RKO (cell line): ENCODE data around the gene MYT1.

ENCODE experiments used
- DNase-seq: peaks from one replicate; pipeline ENCODE4 v3.0.0-alpha.2; 2016; ENCODE audit warnings: low spot score

MYT1 gene

DNA sequence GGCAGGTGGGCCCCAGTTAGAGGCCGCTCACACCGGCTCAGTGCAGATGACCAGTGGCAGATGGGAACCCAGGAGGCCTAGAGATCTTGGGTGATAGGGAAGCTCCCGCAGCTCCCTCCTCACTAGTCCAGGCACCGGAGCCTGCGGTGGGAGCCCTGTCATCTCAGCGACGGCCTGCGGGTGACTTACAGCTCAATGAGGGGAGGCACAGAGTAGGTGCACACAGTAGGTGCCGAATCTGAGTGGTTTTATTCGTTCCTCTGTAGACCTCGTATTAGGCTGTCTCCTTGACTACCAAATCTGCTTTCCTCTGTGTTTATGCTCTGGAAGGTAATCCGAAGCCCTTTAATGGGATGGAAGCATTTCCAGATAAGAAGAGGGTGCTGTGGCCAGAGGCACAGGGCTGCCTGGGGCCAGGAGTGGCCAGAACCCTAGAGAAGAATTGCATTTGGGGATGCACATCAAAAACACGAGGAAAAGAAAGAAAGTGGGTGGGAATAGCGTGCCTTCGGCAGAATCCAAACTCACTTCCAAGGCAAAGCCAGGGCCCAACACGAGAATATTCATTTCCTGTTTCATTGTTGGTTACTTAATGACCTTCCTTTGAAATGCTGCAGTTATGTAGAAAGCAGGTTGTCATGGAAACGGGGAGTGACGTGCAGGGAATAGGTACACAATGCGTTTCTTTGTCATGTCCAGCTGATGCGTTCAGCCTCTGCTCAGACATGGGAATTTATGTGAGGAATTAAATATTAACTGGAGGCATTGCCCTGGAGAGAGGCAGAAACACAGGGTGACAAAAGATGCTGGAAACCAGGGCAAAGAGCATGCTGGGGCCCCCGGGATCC, 24.7 kb downstream of the MYT1 start:
- DNase-seq = no peak

DNA sequence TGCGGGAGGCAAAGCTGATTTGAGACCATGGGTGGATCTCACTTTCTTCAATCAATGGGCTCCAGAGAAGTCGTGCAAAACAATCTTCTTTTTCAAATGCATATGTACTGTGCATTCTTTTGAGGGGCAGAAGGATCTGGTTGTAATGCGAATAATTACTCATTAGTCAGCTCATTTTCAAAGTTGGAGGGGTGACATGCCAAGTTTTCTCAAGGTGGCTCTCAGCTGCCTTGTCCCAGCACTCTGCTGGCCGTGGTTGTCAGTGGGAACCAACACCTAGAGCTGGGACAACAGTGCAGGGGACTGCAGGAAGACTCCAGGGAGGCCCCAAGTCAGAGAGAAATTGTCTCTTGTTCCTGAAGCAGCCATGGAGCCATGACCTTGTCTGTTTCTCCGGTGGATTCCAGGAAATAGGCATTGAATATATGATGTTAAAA, 25.3 kb downstream of the MYT1 start:
- no peak for DNase-seq

DNA sequence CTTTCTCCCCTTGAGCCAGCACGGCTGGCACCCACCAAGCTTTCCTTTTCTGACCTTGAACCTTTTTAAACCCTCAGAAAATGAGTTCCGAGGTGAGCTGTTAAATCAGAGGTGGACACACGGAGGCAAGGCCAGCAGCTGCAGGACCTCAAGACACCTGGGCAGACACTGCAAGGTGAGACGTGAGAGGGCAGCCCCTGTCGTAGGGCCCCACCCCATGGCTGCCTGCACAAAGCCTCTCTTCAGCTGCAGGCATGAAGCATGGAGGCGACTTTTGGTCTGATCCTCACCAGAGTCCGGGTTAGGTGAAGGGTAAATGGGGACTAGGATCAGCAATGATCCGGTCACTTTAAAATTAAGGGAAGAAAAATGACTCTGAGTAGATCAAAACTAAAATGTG, 25.7 kb downstream of the MYT1 start:
- DNase-seq = no peak

DNA sequence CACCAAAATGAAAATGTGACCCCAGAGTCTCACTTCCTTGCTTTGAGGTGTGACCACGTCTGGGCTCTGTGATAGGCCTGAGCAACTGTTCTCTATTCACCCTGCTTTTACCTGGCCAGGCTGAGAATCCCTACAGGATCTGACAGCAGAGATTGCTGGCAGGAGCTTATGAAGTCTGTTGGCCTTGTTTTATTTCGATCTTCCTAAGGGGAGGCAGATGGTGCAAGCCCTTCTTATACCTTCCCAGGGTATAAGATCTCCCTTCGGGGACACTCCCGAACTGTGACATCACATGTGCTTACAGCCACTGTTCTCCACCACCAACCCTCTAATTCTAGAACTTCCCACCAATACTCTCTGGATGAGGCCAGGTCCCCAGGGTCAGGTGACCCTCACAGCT, 26.8 kb downstream of the MYT1 start:
- DNase-seq = no peak

DNA sequence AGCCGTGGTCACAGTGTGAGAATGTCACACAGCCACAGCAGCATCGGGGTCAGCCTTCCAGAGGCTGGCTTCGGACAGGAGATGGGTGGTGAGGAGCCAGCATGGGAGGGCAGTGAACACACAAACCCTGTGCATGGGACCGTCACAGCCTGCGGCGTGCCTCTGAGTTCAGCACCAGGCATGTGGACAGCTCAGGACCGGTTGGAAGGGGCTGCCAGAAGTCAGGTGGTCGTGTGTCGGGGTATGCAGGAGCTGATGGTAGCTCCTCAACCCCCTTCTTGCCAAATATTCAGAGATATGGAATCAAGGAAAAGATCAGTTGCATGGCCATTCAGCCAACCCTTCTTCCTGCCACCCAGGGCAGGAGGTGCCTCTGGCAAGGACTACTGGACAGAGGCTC, 28.2 kb downstream of the MYT1 start:
- no peak for DNase-seq

DNA sequence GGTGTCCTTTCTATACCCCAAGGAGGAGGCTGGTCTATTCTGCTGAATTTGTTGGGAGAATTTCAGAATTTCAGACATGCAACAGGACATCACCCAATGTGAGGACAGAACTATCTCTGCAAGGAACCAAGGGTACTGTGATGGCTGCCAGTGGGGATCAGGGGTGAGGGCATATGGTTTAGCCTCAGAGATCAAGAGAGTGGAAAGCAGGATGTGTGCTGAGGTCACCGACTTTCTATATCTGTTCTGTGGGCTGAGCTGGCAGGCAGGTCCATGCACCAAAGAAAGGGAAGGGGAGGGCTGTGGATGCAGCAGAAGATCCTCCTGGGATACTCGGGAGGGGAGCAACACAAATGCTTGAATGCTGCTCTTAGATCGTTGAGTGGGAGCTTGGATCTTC, 28.8 kb downstream of the MYT1 start:
- DNase-seq = no peak

DNA sequence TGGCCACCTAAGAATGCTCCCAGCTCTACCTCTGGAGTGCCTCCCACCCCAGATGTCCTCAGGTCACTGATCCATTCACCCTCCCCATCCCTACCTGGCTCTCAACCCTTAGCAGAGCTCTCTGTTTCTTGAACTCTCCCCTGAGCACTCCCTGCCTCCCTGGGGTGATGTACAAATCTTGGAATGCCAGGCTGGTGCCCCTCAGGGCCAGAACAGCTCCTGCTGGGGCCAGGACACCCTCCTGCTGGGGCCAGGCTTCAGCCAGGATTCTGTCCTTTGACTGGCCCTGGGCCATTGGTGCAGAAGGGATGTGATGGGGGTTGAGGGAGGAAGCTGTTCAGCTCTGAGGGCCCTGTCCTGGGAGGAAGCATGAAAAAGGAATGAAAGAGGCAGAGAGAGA, 30.0 kb downstream of the MYT1 start:
- DNase-seq = no peak

DNA sequence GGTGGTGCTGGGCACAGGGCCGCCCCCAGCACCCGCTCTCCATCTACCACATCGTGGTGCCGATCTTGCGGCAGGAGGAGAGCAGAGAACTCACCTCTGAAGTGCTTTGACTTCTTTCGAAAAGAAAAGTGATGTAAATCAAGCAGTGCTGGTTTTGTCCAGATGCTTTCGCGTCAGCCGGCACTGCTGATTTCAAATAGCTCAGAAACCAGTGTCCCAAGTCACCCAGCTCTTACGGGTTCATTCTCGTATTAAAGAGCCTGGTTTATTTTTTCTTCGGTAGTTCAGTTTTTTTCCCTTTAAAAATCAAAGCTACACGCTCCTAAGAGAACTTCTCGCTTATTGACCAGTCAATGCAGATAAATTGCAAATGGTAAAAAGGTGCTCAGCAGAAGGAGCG, 32.1 kb downstream of the MYT1 start:
- no peak for DNase-seq

DNA sequence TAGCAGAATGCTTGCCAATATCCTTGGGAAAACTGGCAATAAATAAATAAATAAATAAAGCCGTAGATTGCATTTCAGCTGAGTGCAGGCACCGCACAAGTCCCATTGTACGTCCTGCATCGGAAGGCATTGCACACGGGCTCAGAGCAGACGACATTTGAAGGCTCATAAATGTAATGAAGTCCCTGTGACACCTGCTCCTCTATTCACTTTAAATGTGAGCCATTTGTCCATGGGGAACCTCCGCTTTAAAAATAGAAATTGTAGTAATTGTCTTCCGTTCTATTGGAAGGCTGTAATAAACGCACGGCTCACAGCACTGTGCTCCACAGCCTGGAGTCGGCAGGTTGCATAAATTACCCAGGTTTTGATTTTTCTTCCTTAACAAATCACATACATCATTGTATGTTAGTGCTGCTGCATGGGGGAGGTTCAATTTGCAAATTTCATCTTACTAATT, 32.6 kb downstream of the MYT1 start:
- DNase-seq = no peak

DNA sequence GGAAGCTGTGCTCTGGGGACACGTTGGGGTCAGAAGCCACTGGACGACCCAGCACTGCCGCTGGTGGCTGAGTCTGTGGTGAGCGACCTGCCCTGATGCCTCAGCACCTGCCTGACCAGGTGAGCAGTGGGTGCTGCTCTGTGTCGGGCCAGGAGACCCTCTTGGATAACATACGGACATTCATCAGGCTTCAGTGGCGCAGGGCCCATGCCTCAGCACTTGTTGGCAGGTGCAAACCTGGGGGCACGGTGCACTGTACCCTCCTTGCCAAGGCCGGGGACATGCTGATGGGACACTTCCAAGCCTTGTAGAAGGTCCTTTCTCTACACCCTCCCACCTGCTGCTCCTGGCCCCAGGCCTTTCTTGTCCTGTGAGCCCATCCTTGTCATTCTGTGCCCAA, 34.1 kb downstream of the MYT1 start:
- no peak for DNase-seq

DNA sequence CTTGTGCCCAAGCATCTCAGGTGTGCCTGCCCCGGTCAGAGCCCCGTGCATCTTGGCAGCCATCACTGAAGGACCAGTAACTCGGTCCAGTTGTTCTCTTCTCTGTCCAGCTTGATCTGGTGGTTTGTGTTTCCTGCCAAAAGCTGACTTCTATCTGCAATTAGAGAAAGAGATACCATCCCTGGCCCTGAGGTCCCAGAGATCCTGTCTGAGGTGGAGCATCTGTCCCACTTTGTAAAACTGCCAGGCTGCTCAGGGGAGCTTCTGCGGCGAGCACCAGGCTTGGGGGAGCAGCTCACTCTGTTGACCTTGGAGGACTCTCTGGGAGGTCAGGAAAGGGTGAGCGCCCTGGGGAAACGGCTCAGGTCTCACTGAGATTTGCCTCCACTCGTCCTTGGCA, 35.1 kb downstream of the MYT1 start:
- no peak for DNase-seq

DNA sequence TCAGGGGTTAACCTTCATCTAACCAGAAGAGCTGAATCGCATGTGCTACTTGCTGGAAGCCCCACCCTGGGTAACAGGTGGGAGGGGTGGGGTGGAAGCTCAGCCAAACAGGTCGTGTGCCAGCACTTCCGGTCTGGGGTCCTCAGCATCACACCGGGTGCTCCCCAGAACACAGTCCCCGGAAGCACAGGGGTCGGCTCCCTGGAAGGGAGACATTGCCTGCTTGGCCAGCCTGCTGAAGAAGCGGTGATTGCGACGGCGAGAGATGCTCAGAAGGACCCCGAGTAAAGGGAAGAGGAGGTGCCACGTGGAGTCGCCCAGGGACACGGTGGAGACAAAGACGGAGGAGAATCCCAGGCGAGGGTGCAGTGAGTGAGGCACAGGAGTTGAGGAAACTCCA, 36.5 kb downstream of the MYT1 start:
- no peak for DNase-seq

DNA sequence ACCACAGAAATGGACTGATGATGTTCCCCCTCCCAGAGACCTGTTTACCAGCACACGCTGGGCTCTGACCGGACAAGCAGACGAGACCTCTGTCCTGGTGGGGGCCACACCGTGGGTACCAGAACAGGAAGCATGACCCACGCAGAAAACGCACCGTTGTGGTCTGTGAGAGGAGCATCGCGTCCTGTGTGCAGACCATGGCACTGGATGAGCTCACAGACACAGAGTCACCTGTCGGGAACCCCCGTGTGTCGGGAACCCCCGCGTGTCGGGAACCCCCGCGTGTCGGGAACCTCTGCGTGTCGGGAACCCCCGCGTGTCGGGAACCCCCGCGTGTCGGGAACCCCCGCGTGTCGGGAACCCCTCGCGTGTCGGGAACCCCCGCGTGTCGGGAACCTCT, 37.4 kb downstream of the MYT1 start:
- DNase-seq = no peak

DNA sequence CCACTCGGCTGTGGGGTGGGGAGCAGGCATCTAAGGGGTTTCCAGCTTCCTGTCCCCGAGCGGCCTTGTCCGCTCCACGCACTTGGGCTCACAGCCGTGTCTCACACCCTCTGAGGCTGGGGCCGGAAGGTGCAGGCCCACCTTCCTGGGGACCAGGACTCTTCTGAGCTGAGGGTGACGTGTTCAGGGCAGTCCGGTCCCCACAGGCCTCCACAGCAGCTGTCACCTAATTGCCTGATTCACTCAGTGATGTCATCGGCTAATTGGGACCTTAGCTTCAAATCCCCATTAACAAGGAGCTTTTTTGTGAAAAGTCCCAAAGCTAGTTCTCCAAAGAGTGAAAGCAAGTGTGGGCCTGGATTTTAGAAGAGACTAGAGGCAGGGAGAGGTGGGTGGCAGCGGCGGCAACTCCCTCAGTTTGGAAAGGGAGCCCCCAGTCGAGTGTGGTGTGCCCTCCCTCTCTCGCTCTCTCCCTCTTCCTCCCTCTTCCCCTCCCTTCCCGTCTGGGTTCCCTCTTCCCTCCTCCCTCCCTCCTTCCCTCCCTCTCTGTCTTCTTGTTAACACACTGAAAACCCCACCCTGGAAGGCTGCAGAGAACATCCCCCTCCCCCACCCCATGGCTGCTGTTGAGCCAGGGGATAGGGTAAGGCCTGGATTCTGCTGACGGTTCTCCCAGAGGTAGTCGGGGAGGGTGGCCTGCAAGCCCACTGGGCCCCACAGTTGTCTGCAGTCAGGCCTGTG, 39.0 kb downstream of the MYT1 start:
- no peak for DNase-seq

DNA sequence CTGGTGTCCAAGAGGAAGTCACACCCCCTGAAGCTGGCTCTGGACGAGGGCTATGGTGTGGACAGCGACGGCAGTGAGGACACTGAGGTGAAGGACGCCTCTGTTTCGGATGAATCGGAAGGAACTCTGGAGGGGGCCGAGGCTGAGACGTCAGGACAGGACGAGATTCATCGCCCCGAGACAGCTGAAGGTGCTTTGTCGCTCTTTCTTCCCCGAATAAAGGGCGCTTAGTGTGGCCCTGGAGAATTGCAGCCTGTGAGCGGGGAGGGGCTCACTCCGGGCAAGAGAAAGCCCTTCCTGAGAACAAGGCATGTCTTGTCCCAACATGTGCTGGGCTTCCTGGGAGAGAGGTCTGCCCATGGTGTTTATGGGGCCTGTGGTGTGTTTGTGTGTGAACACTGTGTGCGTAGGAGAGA, 41.4 kb downstream of the MYT1 start:
- no peak for DNase-seq

DNA sequence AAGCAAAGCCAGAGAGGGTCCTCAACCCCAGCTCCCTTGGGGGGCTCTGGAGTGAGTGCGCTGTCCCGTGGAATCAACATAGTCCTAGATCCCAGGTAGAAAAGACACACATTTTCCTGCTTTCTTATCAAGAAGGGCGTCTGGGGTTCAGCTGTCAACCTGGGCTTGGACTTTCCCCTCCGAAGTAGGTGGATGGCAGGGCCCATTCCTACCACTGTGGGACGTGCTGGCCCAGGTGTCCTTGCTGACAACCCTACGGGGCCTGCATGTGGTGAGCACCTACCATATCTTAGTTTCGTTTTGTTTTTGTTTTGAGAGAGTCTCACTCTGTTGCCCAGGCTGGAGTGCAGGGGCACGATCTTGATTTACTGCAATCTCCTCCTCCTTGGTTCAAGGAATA, 42.4 kb downstream of the MYT1 start:
- no peak for DNase-seq

DNA sequence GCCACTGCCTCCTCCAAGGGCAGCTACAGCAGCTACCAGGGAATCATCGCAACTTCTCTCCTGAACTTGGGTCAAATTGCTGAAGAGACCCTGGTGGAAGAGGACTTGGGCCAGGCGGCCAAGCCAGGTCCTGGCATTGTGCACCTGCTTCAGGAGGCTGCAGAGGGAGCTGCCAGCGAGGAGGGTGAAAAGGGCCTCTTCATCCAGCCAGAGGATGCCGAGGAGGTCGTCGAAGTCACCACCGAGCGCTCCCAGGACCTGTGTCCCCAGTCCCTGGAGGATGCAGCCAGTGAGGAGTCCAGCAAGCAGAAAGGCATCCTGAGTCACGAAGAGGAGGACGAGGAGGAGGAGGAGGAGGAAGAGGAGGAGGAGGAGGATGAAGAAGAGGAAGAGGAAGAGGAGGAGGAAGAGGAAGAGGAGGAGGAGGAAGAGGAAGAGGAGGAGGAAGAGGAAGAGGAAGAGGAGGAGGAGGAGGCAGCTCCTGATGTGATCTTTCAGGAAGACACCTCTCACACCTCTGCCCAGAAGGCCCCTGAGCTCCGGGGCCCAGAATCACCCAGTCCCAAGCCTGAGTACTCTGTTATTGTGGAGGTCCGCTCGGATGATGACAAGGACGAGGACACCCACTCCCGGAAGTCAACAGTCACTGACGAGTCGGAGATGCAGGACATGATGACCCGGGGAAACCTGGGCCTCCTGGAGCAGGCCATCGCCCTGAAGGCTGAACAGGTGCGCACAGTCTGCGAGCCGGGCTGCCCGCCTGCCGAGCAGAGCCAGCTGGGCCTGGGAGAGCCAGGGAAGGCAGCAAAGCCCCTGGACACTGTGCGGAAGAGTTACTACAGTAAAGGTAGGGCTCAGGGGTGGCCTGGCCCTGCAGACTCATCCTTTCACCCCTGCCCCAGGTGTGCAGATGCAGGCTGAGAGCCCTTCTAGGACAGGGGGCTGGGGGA, 43.7 kb downstream of the MYT1 start:
- DNase-seq = no peak

DNA sequence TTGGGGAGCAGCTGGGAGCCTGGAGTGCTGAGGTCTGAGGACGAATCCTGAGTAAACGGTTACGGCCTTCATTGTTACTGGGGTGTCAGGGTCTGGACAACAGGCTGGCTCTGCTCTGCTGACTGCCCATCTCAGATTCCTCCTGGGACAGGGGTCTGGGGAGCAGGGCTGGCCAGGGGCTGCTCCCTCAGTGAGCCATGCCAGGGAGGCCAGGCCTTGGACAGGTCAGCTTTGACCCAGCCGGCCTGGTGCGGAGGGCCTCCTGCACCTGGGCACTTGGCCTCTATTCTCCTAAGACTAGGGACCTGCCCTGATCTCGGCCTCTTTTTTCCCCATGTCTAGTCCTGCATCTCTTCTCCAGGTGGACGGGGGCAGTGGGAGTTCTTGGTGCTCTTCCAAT, 44.9 kb downstream of the MYT1 start:
- DNase-seq = no peak

DNA sequence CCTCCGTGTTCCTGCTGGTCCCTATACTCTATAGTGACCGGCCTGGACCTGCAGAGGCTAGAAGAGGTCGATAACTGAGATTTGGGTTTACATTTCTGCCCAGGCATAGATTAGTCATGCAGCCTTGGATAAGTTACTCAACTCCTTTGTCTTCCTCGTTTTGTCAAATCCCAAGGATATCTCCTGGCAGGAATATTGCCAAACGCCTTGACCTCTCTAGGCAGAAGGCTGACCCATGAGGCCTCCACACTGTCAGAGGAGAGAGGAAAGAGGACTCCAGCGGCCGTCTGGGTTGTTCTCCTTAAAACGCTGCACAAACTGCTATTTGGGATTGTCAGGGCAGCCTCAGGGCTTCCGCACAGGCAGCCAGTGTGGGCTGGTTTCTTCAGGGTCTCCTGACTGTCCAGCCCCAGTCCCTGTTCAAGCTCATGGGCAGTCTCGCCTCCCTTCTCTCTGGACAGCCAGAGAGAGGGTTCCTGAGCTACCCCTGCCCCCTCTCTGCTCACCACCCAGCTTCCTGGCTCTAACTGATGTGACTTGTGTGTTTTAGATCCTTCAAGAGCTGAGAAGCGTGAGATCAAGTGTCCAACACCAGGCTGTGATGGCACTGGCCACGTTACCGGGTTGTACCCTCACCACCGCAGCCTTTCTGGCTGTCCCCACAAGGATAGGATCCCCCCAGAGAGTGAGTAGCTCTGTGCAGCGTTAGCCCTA, 46.6 kb downstream of the MYT1 start:
- DNase-seq = no peak

DNA sequence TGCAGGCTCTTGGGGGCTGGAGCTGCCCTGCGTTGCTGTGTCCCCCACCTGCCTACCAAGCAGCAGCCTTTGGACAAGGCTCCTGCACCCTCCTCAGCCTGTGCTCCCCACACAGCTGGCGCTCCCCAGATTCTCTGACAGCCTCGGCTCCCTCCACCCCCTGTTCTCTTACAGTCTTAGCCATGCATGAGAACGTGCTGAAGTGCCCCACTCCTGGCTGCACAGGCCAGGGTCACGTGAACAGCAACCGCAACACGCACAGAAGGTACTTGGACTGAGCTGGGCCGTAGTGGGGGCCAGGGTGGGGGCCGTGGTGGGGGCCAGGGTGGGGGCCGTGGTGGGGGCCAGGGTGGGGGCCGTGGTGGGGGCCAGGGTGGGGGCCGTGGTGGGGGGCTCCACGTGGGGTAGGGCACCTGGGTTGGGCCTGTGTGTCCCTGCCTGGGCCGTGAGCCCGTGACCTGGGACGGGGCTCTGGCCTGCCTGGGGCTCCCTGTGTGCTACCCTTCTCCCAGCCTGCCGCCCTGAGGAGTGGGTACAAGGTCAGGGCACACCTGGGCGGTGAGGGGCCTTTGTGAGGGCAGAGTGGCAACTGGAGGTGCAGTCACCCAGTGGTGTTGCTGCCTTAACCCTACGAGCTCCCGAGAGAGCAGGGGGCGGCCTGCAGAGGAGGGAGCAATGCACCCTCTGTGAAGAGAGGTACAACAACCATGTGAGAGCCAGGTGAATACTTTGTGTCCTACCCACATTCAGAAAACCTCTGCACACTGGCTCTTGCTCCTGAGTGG, 47.8 kb downstream of the MYT1 start:
- DNase-seq = no peak

DNA sequence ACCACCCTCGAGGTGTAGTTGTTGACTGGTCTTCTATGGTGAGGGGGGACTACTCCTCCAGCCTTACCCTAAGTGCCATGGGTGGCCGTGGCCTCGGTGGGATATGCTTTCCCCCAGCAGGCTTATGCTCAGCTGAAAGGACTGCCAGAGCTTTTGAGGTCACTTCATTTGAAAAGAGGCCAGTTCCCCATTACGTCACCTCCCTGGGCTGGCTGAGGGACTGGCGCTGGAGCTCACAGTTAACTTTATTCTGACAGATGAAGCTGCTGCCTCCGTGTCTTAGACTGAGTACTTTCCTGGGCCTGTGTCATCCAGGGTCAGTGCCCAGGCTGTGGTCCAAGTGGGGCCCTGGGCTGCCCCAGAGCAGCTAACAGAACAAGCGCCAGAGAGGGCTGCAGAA, 48.5 kb downstream of the MYT1 start:
- peak; percentile 27 for DNase-seq
